CD4-positive, alpha-beta memory T cell (primary cell): ENCODE results near the gene TRIM10. TPM values are rescaled to one million over a fixed set of nuclear protein-coding genes. Genes with fewer than 3 reads are reported as not detected.

ENCODE experiments used
- CTCF ChIA-PET: fragments of 350-600 bp; sonication (Branson Sonifier 250); formaldehyde crosslinking; loops from one replicate; lab custom pipeline; 2021; ENCODE audit warnings: inconsistent platforms; ENCODE audit not compliant: partially characterized antibody; lab: Charles Lee
- POLR2A ChIA-PET: fragments of 350-600 bp; sonication (Branson Sonifier 250); formaldehyde crosslinking; loops from one replicate; lab custom pipeline; 2021; ENCODE audit not compliant: partially characterized antibody; lab: Charles Lee
- DNase-seq, 5 donors: peaks; one replicate each; pipeline versions ENCODE4 v3.0.0 to v3.0.0-alpha.2; 2020 to 2022; ENCODE audit warnings: mixed read lengths in 1 of 5
- H3K27ac ChIP-seq: one replicate; pipeline ENCODE4 v1.7.0; 2013; ENCODE audit warnings: low read depth, low read length
- H3K27me3 ChIP-seq: 2 replicates; pipeline ENCODE4 v1.7.0; 2013; ENCODE audit warnings: mild to moderate bottlenecking, low read length, moderate library complexity; ENCODE audit not compliant: insufficient read depth
- H3K36me3 ChIP-seq: 2 replicates; pipeline ENCODE4 v1.7.0; 2013; ENCODE audit warnings: mild to moderate bottlenecking, low read length, moderate library complexity; ENCODE audit not compliant: insufficient read depth
- H3K4me1 ChIP-seq: 2 replicates; pipeline ENCODE4 v1.7.0; 2013; ENCODE audit warnings: mild to moderate bottlenecking, low read length, moderate library complexity; ENCODE audit not compliant: insufficient read depth
- H3K4me3 ChIP-seq, 2 donors: one replicate each; pipeline ENCODE4 v1.7.0; 2013; ENCODE audit warnings: low read length in 2 of 2, mild to moderate bottlenecking in 1 of 2
- H3K9me3 ChIP-seq, 2 donors: one replicate each; pipeline ENCODE4 v1.7.0; 2013; ENCODE audit warnings: low read length in 2 of 2, control low read depth in 1 of 2; ENCODE audit not compliant: control insufficient read depth in 1 of 2
- H3K27ac Mint-ChIP-seq, 7 donors: one replicate each; pipeline ENCODE4 v1.8.0; 2020 to 2021; ENCODE audit warnings: mixed read lengths in 7 of 7, mild to moderate bottlenecking in 6 of 7, inconsistent platforms in 3 of 7, moderate library complexity in 3 of 7
- H3K27me3 Mint-ChIP-seq, 2 donors: one replicate each; pipeline ENCODE4 v1.8.0; 2020 to 2021; ENCODE audit warnings: mixed read lengths in 2 of 2
- H3K36me3 Mint-ChIP-seq, 2 donors: one replicate each; pipeline ENCODE4 v1.8.0; 2020 to 2021; ENCODE audit warnings: mixed read lengths in 2 of 2, inconsistent platforms in 1 of 2, mild to moderate bottlenecking in 1 of 2
- H3K4me1 Mint-ChIP-seq, 4 donors: one replicate each; pipeline ENCODE4 v1.8.0; 2020 to 2021; ENCODE audit warnings: mixed read lengths in 4 of 4, mild to moderate bottlenecking in 1 of 4
- H3K4me3 Mint-ChIP-seq, 8 donors: one replicate each; pipeline ENCODE4 v1.8.0; 2020 to 2021; ENCODE audit warnings: mixed read lengths in 8 of 8, mild to moderate bottlenecking in 7 of 8, moderate library complexity in 6 of 8, inconsistent platforms in 3 of 8
- H3K9me3 Mint-ChIP-seq, 8 donors: one replicate each; pipeline ENCODE4 v1.8.0; 2020 to 2021; ENCODE audit warnings: mixed read lengths in 8 of 8, mild to moderate bottlenecking in 5 of 8, inconsistent platforms in 3 of 8, moderate library complexity in 1 of 8
- intact Hi-C: fragments of 100-400 bp; cut with micrococcal nuclease; formaldehyde crosslinking; loops from one replicate; pipeline ENCODE4 v1.15.1; 2023
- polyA plus RNA-seq, 2 donors: library from polyadenylated mRNA; unstranded; fragments of 300-500 nt; fragmentation: Illumina TruSeq; gene quantifications; one replicate each; pipeline ENCODE4 v1.2.3, GENCODE V29; 2021
- total RNA-seq, 2 experiments: library from RNA; stranded (reverse); gene quantifications; one replicate each; pipeline ENCODE4 v1.2.3, GENCODE V29; 2021

The TRIM10 gene
- total and polyA plus RNA-seq, 4 experiments from 2014 or later = not detected

GRCh38 chr6:30131947-30132497 is 29.0 kb downstream of the TRIM10 start:
- H3K4me3 Mint-ChIP-seq = no peak overlapping the region
- no peak overlapping the region for H3K4me3 ChIP-seq
- no peaks in the 10 kb centered on the region for H3K9me3 Mint-ChIP-seq
- H3K4me1 Mint-ChIP-seq = peaks cover 4 to 8% (median 5%) of the 10 kb centered on the region in 4 donors
- peaks cover 31% of the 10 kb centered on the region for H3K27me3 ChIP-seq
- DNase-seq = no peak
- CTCF ChIA-PET = interaction anchor here (0.7 to 8.5 kb wide), 24 partner anchors 8 to 319 kb away, joined by 3 to 263 read pairs (median 5); partner anchors contain the start of genes POLR1H and PPP1R11
- no peaks in the 10 kb centered on the region for H3K9me3 ChIP-seq
- H3K36me3 ChIP-seq = no peaks in the 10 kb centered on the region
- H3K4me1 ChIP-seq = peaks cover 7% of the 10 kb centered on the region
- POLR2A ChIA-PET = interaction anchor here (0.5 to 3.5 kb wide), 4 partner anchors 29 to 964 kb away, joined by 3 to 38 read pairs (median 5); partner anchors contain the start of genes PPP1R11 and TRIM26
- no peaks in the 10 kb centered on the region for H3K36me3 Mint-ChIP-seq
- intact Hi-C loops = loop anchor here (1.0 kb wide), 2 partner anchors 29 to 284 kb away; no protein-coding TSS in a partner anchor
- H3K27ac ChIP-seq = no peak overlapping the region
- H3K27ac Mint-ChIP-seq = no peak overlapping the region
- peaks cover 30 to 39% of the 10 kb centered on the region in 2 donors for H3K27me3 Mint-ChIP-seq

- intact Hi-C loops = loop anchor here (1.0 kb wide), 2 partner anchors 28 to 283 kb away; no protein-coding TSS in a partner anchor
- ChIA-PET POLR2A (interaction anchor here (0.5 to 3.5 kb wide), 4 partner anchors 28 to 965 kb away, joined by 3 to 38 read pairs (median 6); partner anchors contain the start of genes POLR1H and PPP1R11), CTCF (interaction anchor here (0.7 to 8.5 kb wide), 31 partner anchors 9 to 318 kb away, joined by 3 to 263 read pairs (median 5); partner anchors contain the start of gene PPP1R11)
- Mint-ChIP-seq H3K4me3 (peak overlapping the region in 5 of 8 donors; percentile 17 to 35 (median 21)), H3K4me1 (peaks cover 4 to 9% (median 5%) of the 10 kb centered on the region in 4 donors), H3K27me3 (peaks cover 34 to 41% of the 10 kb centered on the region in 2 donors), H3K9me3 (no peaks in the 10 kb centered on the region), H3K36me3 (no peaks in the 10 kb centered on the region), H3K27ac (peak overlapping the region in 3 of 7 donors; percentile 0 to 33 (median 3))
- no peak overlapping the region for H3K27ac ChIP-seq
- no peak overlapping the region for H3K4me3 ChIP-seq
- H3K4me1 ChIP-seq = peaks cover 7% of the 10 kb centered on the region
- no peaks in the 10 kb centered on the region for H3K9me3 ChIP-seq
- H3K36me3 ChIP-seq = no peaks in the 10 kb centered on the region
- peaks cover 34% of the 10 kb centered on the region for H3K27me3 ChIP-seq
- DNase-seq = peak; percentile 74 to 80 (median 79)
These were observed 29.8 kb downstream of the TRIM10 start for GRCh38 chr6:30130887-30131862.

- Histone ChIP-seq H3K4me1 (peaks cover 7% of the 10 kb centered on the region), H3K9me3 (no peaks in the 10 kb centered on the region), H3K27me3 (peaks cover 34% of the 10 kb centered on the region), H3K36me3 (no peaks in the 10 kb centered on the region), H3K27ac (no peak overlapping the region), H3K4me3 (no peak overlapping the region)
- H3K27me3 Mint-ChIP-seq = peaks cover 36 to 41% of the 10 kb centered on the region in 2 donors
- H3K9me3 Mint-ChIP-seq = no peaks in the 10 kb centered on the region
- H3K4me1 Mint-ChIP-seq = peaks cover 4 to 9% (median 5%) of the 10 kb centered on the region in 4 donors
- intact Hi-C loops = no loop called here
- ChIA-PET POLR2A (interaction anchor here (3.5 kb wide), 1 partner anchor 27 kb away, joined by 38 read pairs; no protein-coding TSS in a partner anchor), CTCF (interaction anchor here (1.1 to 8.5 kb wide), 18 partner anchors 8 to 282 kb away, joined by 4 to 263 read pairs (median 8); partner anchors contain the start of gene PPP1R11)
- no peak overlapping the region for H3K27ac Mint-ChIP-seq
- no peaks in the 10 kb centered on the region for H3K36me3 Mint-ChIP-seq
- DNase-seq = no peak
- no peak overlapping the region for H3K4me3 Mint-ChIP-seq
These were observed 30.8 kb downstream of the TRIM10 start for GRCh38 chr6:30130179-30130679.

GRCh38 chr6:30129265-30130178 is 31.5 kb downstream of the TRIM10 start:
- Histone ChIP-seq H3K36me3 (no peaks in the 10 kb centered on the region), H3K9me3 (no peaks in the 10 kb centered on the region), H3K27me3 (peaks cover 33% of the 10 kb centered on the region), H3K4me1 (peaks cover 7% of the 10 kb centered on the region), H3K4me3 (no peak overlapping the region), H3K27ac (no peak overlapping the region)
- no peaks in the 10 kb centered on the region for H3K9me3 Mint-ChIP-seq
- no peak overlapping the region for H3K4me3 Mint-ChIP-seq
- intact Hi-C loops = no loop called here
- H3K36me3 Mint-ChIP-seq = no peaks in the 10 kb centered on the region
- H3K27ac Mint-ChIP-seq = no peak overlapping the region
- H3K4me1 Mint-ChIP-seq = peaks cover 4 to 9% (median 5%) of the 10 kb centered on the region in 4 donors
- POLR2A ChIA-PET = interaction anchor here (3.5 kb wide), 1 partner anchor 26 kb away, joined by 38 read pairs; no protein-coding TSS in a partner anchor
- peaks cover 37 to 41% of the 10 kb centered on the region in 2 donors for H3K27me3 Mint-ChIP-seq
- DNase-seq = no peak
- CTCF ChIA-PET = interaction anchor here (1.1 to 8.5 kb wide), 4 partner anchors 10 to 35 kb away, joined by 4 to 263 read pairs (median 20); no protein-coding TSS in a partner anchor

- intact Hi-C loops = no loop called here
- Histone ChIP-seq H3K27ac (no peak overlapping the region), H3K27me3 (peaks cover 20% of the 10 kb centered on the region), H3K4me3 (no peak overlapping the region), H3K9me3 (no peaks in the 10 kb centered on the region), H3K36me3 (no peaks in the 10 kb centered on the region), H3K4me1 (peaks cover 7% of the 10 kb centered on the region)
- ChIA-PET CTCF (interaction anchor here (0.9 to 3.8 kb wide), 3 partner anchors 22 to 24 kb away, joined by 3 to 52 read pairs (median 7); no protein-coding TSS in a partner anchor), POLR2A (no interaction called here)
- Mint-ChIP-seq H3K4me1 (peaks cover 4 to 9% (median 5%) of the 10 kb centered on the region in 4 donors), H3K9me3 (no peaks in the 10 kb centered on the region), H3K27me3 (peaks cover 37 to 40% of the 10 kb centered on the region in 2 donors), H3K27ac (no peak overlapping the region), H3K4me3 (no peak overlapping the region), H3K36me3 (no peaks in the 10 kb centered on the region)
- no peak for DNase-seq
These were observed 33.5 kb downstream of the TRIM10 start for GRCh38 chr6:30127238-30128093.
